GM10266 (cell line): Measurements from ENCODE around the gene SLCO1B3.

Experiments used
- DNase-seq: peaks from one replicate; pipeline ENCODE4 v3.0.0; 2012; ENCODE audit errors: extremely low spot score
- TF ChIP-seq, protein P1 (sequence below): IDR thresholded peaks from 2 replicates; pipeline ENCODE4 v1.5.1; 2012; ENCODE audit warnings: mild to moderate bottlenecking, low read depth; ENCODE audit not compliant: control insufficient read depth, insufficient read depth; ENCODE audit errors: missing control alignments

The SLCO1B3 gene

DNA sequence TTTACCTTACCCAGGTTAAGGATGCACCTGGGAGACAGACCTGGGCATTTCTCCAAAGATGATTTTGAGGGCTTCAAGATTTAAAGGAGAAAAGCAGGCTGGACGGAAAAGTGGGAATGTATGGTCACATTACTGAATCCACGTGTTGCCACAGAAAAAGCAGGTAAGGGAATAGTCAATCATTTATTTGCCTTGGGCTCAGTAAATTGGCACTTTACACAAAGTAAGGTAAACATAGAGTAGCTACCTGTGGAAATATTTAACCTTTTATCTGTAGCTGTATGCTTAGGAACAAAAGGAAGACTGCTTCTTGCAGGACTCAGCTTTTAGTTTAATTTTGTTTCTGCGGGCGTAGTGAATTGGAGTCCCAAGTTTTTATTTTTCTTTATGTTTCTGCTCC, 153.3 kb downstream of the SLCO1B3 start:
- TF ChIP-seq, protein P1, sequence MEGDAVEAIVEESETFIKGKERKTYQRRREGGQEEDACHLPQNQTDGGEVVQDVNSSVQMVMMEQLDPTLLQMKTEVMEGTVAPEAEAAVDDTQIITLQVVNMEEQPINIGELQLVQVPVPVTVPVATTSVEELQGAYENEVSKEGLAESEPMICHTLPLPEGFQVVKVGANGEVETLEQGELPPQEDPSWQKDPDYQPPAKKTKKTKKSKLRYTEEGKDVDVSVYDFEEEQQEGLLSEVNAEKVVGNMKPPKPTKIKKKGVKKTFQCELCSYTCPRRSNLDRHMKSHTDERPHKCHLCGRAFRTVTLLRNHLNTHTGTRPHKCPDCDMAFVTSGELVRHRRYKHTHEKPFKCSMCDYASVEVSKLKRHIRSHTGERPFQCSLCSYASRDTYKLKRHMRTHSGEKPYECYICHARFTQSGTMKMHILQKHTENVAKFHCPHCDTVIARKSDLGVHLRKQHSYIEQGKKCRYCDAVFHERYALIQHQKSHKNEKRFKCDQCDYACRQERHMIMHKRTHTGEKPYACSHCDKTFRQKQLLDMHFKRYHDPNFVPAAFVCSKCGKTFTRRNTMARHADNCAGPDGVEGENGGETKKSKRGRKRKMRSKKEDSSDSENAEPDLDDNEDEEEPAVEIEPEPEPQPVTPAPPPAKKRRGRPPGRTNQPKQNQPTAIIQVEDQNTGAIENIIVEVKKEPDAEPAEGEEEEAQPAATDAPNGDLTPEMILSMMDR: no peak
- no peak for DNase-seq
